GM12878 (cell line): ENCODE measurements around the gene SANBR. TPM values are rescaled to one million over a fixed set of nuclear protein-coding genes. Genes with fewer than 3 reads are reported as not detected.

Experiments used
- ATAC-seq: fragments of 200-7000 bp; cut with Tn5 transposase; 3 replicates; pipeline ENCODE4 v1.9.1; 2020; ENCODE audit warnings: mild to moderate bottlenecking, moderate library complexity
- BruUV-seq: library from RNA; stranded (reverse); fragments of 400-500 nt; replicated peaks from 2 replicates; lab custom pipeline; 2021; lab: Mats Ljungman, UMichigan
- CTCF ChIA-PET: fragments of 300-600 bp; sonication (Branson Sonifier 250); formaldehyde crosslinking; extraction: SDS; loops from one replicate; lab custom pipeline; 2021; ENCODE audit warnings: inconsistent platforms; lab: Yijun Ruan, JAX
- POLR2A ChIA-PET: fragments of 350-600 bp; formaldehyde crosslinking; extraction: SDS; loops from one replicate; lab custom pipeline; 2021; ENCODE audit warnings: inconsistent platforms; lab: Charles Lee
- RAD21 ChIA-PET: fragments of 300-600 bp; sonication (Branson Sonifier 250); formaldehyde crosslinking; loops from one replicate; lab custom pipeline; 2023; ENCODE audit warnings: antibody characterized with exemption; ENCODE audit not compliant: unreplicated experiment; lab: Charles Lee
- SMC1A ChIA-PET: fragments of 300-600 bp; sonication (Branson Sonifier 250); formaldehyde crosslinking; loops from one replicate; lab custom pipeline; 2023; ENCODE audit not compliant: unreplicated experiment, uncharacterized antibody; lab: Charles Lee
- DNase-seq: peaks from one replicate; pipeline ENCODE4 v3.0.0-alpha.2; 2011; ENCODE audit warnings: low read depth, low spot score
- FAIRE-seq: peaks from 3 replicates; lab custom pipeline; 2011; peaks lifted over from hg19 to GRCh38; lab: Jason Lieb, UNC
- H2AFZ ChIP-seq: 2 replicates; pipeline ENCODE4 v1.6.0; 2011; ENCODE audit warnings: low read depth, low read length, control low read depth; ENCODE audit not compliant: control insufficient read depth
- H3K27ac ChIP-seq: 2 replicates; pipeline ENCODE4 v1.5.1; 2011; ENCODE audit warnings: control low read depth; ENCODE audit not compliant: control insufficient read depth, insufficient read depth
- H3K27me3 ChIP-seq, 2 experiments: replicated peaks in 1 of 2; 2 replicates each; pipeline versions ENCODE4 v1.6.0 to v1.6.1; 2011; ENCODE audit warnings: low read length in 1 of 2; ENCODE audit not compliant: control insufficient read depth in 2 of 2, insufficient read depth in 2 of 2
- H3K36me3 ChIP-seq, 2 experiments: 2 replicates each; pipeline ENCODE4 v1.5.1; 2011; ENCODE audit warnings: low read length in 1 of 2; ENCODE audit not compliant: control insufficient read depth in 2 of 2, insufficient read depth in 2 of 2
- H3K4me1 ChIP-seq: 2 replicates; pipeline ENCODE4 v1.6.1; 2011; ENCODE audit warnings: mild to moderate bottlenecking, low read length, moderate library complexity, mixed read lengths; ENCODE audit not compliant: control insufficient read depth, insufficient read depth
- H3K4me2 ChIP-seq: 2 replicates; pipeline ENCODE4 v1.6.0; 2011; ENCODE audit warnings: control low read depth; ENCODE audit not compliant: control insufficient read depth, insufficient read depth
- H3K4me3 ChIP-seq: fragments of 200-600 bp; sonication (generic); 2 replicates; pipeline ENCODE4 v1.5.1; 2016
- H3K79me2 ChIP-seq: 2 replicates; pipeline ENCODE4 v1.6.0; 2011; ENCODE audit warnings: low read length; ENCODE audit not compliant: control insufficient read depth, insufficient read depth
- H3K9ac ChIP-seq: 2 replicates; pipeline ENCODE4 v1.8.0; 2011; ENCODE audit warnings: low read length, control low read depth, mixed read lengths; ENCODE audit not compliant: control insufficient read depth, insufficient read depth
- H3K9me3 ChIP-seq: replicated peaks from 3 replicates; pipeline ENCODE4 v1.5.1; 2011; ENCODE audit warnings: mild to moderate bottlenecking, low read length; ENCODE audit not compliant: control insufficient read depth, insufficient read depth
- H4K20me1 ChIP-seq: 2 replicates; pipeline ENCODE4 v1.6.0; 2011; ENCODE audit not compliant: control insufficient read depth, insufficient read depth
- EP300 ChIP-seq, 2 experiments: fragments of 150-350 bp in 1 of 2; IDR thresholded peaks; 2 replicates each; pipeline ENCODE4 v1.6.1; 2011 to 2012; ENCODE audit warnings: low read depth in 2 of 2, low read length in 2 of 2, borderline replicate concordance in 1 of 2, improper control_type of control experiment in 1 of 2, inconsistent platforms in 1 of 2; ENCODE audit not compliant: control insufficient read depth in 1 of 2
- IRF4 ChIP-seq: IDR thresholded peaks from 2 replicates; pipeline ENCODE4 v1.6.1; 2011; ENCODE audit warnings: low read depth, low read length
- JUNB ChIP-seq: IDR thresholded peaks from 2 replicates; pipeline ENCODE4 v1.6.1; 2016; ENCODE audit warnings: antibody characterized with exemption, mild to moderate bottlenecking
- MEF2A ChIP-seq: IDR thresholded peaks from 2 replicates; pipeline ENCODE4 v1.6.1; 2011; ENCODE audit warnings: low read depth, mild to moderate bottlenecking, low read length, moderate library complexity; ENCODE audit not compliant: insufficient read depth
- POLR2AphosphoS2 ChIP-seq: IDR thresholded peaks from 2 replicates; pipeline ENCODE4 v1.6.1; 2011; ENCODE audit warnings: low read depth, mild to moderate bottlenecking, low read length, improper control_type of control experiment, moderate library complexity
- POU2F2 ChIP-seq: IDR thresholded peaks from 3 replicates; pipeline ENCODE4 v1.6.1; 2011; ENCODE audit warnings: low read depth, mild to moderate bottlenecking, low read length, borderline replicate concordance
- RAD51 ChIP-seq: fragments of 450-650 bp; IDR thresholded peaks from 2 replicates; pipeline ENCODE4 v1.6.1; 2016; ENCODE audit warnings: moderate library complexity, mild to moderate bottlenecking, inconsistent platforms
- RUNX3 ChIP-seq: IDR thresholded peaks from 2 replicates; pipeline ENCODE4 v1.6.1; 2012; ENCODE audit warnings: low read length, inconsistent platforms
- SIN3A ChIP-seq: IDR thresholded peaks from 2 replicates; pipeline ENCODE4 v1.6.1; 2012; ENCODE audit warnings: low read depth, low read length, improper control_type of control experiment
- SPI1 ChIP-seq: IDR thresholded peaks from 2 replicates; pipeline ENCODE4 v1.6.1; 2011; ENCODE audit warnings: low read depth, mild to moderate bottlenecking, low read length, moderate library complexity, borderline replicate concordance; ENCODE audit not compliant: insufficient read depth
- SUPT20H ChIP-seq: IDR thresholded peaks from 2 replicates; pipeline ENCODE4 v1.6.1; 2011; ENCODE audit warnings: low read depth, mild to moderate bottlenecking, low read length, moderate library complexity, borderline replicate concordance; ENCODE audit not compliant: control insufficient read depth
- TCF7 ChIP-seq: IDR thresholded peaks from 2 replicates; pipeline ENCODE4 v1.6.1; 2014; ENCODE audit warnings: antibody characterized with exemption, borderline replicate concordance
- WGBS: methylation state at CpG from one replicate; pipeline ENCODE4 v1.1.6; 2016; ENCODE audit warnings: low lambda C conversion rate; ENCODE audit not compliant: insufficient replicate concordance, insufficient coverage; ENCODE audit errors: missing lambda C conversion rate; 5-methylcytosine and 5-hydroxymethylcytosine counted together
- in situ Hi-C: fragments of 300-500 bp; cut with MboI; formaldehyde crosslinking; loops from 9 replicates; pipeline ENCODE4 v1.14.3; 2018; ENCODE audit warnings: mixed read lengths
- intact Hi-C: fragments of 100-400 bp; cut with micrococcal nuclease; formaldehyde crosslinking; loops from one replicate; pipeline ENCODE4 v1.14.2; 2022; ENCODE audit not compliant: unreplicated experiment
- polyA plus RNA-seq, 11 experiments: library from polyadenylated mRNA; depleted of rRNA in 4 of 11; unstranded in 6 of 11; stranded (reverse) in 5 of 11; fragments of >200 nt; fragmentation: Nextera tagmentation in 4 of 11; fragmentation: Illumina TruSeq in 1 of 11; extraction: Ambion mirVana in 4 of 11; extraction: Trizol in 1 of 11; gene quantifications; 1 replicate in 1 of 11; 2 replicates in 10 of 11; pipeline versions ENCODE4 v1.2.1 to v1.2.3, GENCODE V29; 2011 to 2016; ENCODE audit warnings: inconsistent platforms in 2 of 11, missing spikeins in 2 of 11, low read depth in 1 of 11
- total RNA-seq, 4 experiments: library from RNA; depleted of rRNA in 3 of 4; stranded (reverse); fragments of >200 nt in 3 of 4; fragmentation: Illumina TruSeq in 1 of 4; extraction: Trizol in 1 of 4; gene quantifications; 2 replicates each; pipeline versions ENCODE4 v1.2.1 to v1.2.3, GENCODE V29; 2013 to 2021

The SANBR gene
- total and polyA plus RNA-seq, 10 of the 15 experiments (the other 5 are each of a cell fraction or from before 2014, with no cell fraction given), result 2.2 to 11.0 (median 7.0) TPM

- ChIA-PET SMC1A (no interaction called here), POLR2A (no interaction called here), CTCF (no interaction called here), RAD21 (no interaction called here)
- 42% methylated on average over 4 of the region's 4 CpGs for WGBS
- no peak overlapping the region for H3K27ac ChIP-seq
- no peaks in the 10 kb centered on the region for H4K20me1 ChIP-seq
- no peak overlapping the region for H3K4me2 ChIP-seq
- no TSS peak for BruUV-seq
- no peak overlapping the region for H3K4me3 ChIP-seq
- DNase-seq (no peak), FAIRE-seq (no peak), ATAC-seq (peak; percentile 88)
- H3K9me3 ChIP-seq, result peaks cover 6% of the 10 kb centered on the region; the same call in 2 of the 3 replicates
- TF ChIP-seq JUNB (peak; percentile 26; the same call in 1 of the 2 replicates), POU2F2 (peak; percentile 71; the same call in 1 of the 3 replicates), SPI1 (peak; percentile 36; the same call in 1 of the 2 replicates), RUNX3 (peak; percentile 78), EP300 (IDR thresholded peaks at IDR 0.05; ENCODE audit: borderline replicate concordance in 1 of 2, control insufficient read depth in 1 of 2, low read depth in 2 of 2, low read length in 2 of 2) (no peak), IRF4 (0 out of 2 replicates have a peak, but pooled peaks have one; percentile 23)
- H3K79me2 ChIP-seq, result no peaks in the 10 kb centered on the region
- no peak overlapping the region for H3K9ac ChIP-seq
- H3K27me3 ChIP-seq, result no peaks in the 10 kb centered on the region
- peaks cover 0 to 4% of the 10 kb centered on the region in 2 experiments; a peak in 1 of 4 replicates for H3K36me3 ChIP-seq
- intact Hi-C loops, result no loop called here
- in situ Hi-C loops, result no loop called here
- H3K4me1 ChIP-seq, result no peaks in the 10 kb centered on the region; the same call in 1 of the 2 replicates
- H2AFZ ChIP-seq, result no peak overlapping the region
These were observed 21.0 kb upstream of the SANBR start for GRCh38 chr2:61044636-61045035.

DNA sequence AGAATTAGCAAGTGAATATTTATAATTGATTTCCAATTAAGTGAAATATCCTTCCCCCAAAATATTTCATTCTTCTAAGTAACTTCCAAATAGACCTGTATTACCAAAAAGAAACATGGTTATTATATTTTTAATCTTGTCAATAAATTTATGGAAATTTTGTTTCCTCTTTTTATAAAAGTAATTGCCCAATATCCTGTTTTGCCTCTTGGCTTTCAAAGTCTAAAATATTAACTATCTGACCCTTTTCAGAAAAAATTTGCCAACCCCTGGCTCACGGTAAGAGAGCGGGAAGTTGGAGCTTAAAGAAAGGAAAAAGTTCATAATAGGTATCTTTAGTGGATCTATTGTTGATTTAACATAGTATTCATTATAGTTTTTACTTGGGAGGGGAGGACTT is 20.4 kb upstream of the SANBR start:
- H3K4me1 ChIP-seq, result no peaks in the 10 kb centered on the region; the same call in 1 of the 2 replicates
- no peak for DNase-seq
- POLR2A ChIA-PET, result no interaction called here
- H2AFZ ChIP-seq, result no peak overlapping the region
- in situ Hi-C loops (no loop called here), intact Hi-C loops (no loop called here)
- H3K9ac ChIP-seq, result no peak overlapping the region
- FAIRE-seq, result no peak
- RAD21 ChIA-PET, result no interaction called here
- WGBS, result 96% methylated on average over 2 of the region's 2 CpGs
- SMC1A ChIA-PET, result no interaction called here
- no peak for ATAC-seq
- no peak overlapping the region for H3K27ac ChIP-seq
- no peak overlapping the region for H3K4me2 ChIP-seq
- H3K9me3 ChIP-seq, result peaks cover 6% of the 10 kb centered on the region; the same call in 2 of the 3 replicates
- no peaks in the 10 kb centered on the region for H3K27me3 ChIP-seq
- H3K4me3 ChIP-seq, result no peak overlapping the region
- H3K79me2 ChIP-seq, result no peaks in the 10 kb centered on the region
- no TSS peak for BruUV-seq
- CTCF ChIA-PET, result no interaction called here
- peaks cover 0 to 4% of the 10 kb centered on the region in 2 experiments; a peak in 1 of 4 replicates for H3K36me3 ChIP-seq
- TF ChIP-seq POLR2AphosphoS2 (no peak), SIN3A (no peak), MEF2A (no peak), SUPT20H (no peak), RAD51 (no peak), TCF7 (no peak)
- TF ChIP-seq, all 136 proteins: peak for 0
- H4K20me1 ChIP-seq, result no peaks in the 10 kb centered on the region
